ENCODE measurements around the gene ACAD11.

Gene ACAD11

DNA sequence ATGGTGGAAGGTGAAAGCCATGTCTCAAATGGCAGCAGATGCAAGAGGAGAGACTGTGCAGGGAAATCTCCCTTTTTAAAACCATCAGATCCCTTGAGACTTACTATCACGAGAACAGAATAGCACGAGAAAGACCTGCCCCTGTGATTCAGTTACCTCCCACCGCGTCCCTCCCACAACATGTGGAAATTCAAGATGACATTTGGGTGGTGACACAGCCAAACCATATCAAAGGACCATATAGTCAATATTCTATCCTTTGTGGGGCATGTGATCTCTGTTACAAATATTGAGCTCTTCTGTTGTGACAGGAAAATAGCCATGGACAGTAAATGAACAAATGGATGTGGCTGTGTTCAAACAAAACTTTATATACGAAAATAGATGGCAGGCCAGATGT is 139.7 kb downstream of the ACAD11 start:
- H3K4me3 ChIP-seq (ENCODE audit: low read depth, low read length), result no peak overlapping the region
- TF ChIP-seq, protein P1, sequence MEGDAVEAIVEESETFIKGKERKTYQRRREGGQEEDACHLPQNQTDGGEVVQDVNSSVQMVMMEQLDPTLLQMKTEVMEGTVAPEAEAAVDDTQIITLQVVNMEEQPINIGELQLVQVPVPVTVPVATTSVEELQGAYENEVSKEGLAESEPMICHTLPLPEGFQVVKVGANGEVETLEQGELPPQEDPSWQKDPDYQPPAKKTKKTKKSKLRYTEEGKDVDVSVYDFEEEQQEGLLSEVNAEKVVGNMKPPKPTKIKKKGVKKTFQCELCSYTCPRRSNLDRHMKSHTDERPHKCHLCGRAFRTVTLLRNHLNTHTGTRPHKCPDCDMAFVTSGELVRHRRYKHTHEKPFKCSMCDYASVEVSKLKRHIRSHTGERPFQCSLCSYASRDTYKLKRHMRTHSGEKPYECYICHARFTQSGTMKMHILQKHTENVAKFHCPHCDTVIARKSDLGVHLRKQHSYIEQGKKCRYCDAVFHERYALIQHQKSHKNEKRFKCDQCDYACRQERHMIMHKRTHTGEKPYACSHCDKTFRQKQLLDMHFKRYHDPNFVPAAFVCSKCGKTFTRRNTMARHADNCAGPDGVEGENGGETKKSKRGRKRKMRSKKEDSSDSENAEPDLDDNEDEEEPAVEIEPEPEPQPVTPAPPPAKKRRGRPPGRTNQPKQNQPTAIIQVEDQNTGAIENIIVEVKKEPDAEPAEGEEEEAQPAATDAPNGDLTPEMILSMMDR (IDR thresholded peaks at IDR 0.05; ENCODE audit: low read depth, low read length), result no peak
- in situ Hi-C loops (cut with HindIII; ENCODE audit: low sequenced_read_pairs), result no loop called here
- DNase-seq (ENCODE audit: low read depth, low spot score), result no peak

- no peak overlapping the region for H3K4me3 ChIP-seq (ENCODE audit: low read depth, low read length)
- in situ Hi-C loops (cut with HindIII; ENCODE audit: low sequenced_read_pairs), result no loop called here
- TF ChIP-seq, protein P1 (IDR thresholded peaks at IDR 0.05; ENCODE audit: low read depth, low read length), result no peak
- DNase-seq (ENCODE audit: low read depth, low spot score), result no peak
Observed at GRCh38 chr3:132517311-132517710, 142.3 kb downstream of the ACAD11 start.

- H3K4me3 ChIP-seq (ENCODE audit: low read depth, low read length), result no peak overlapping the region
- no peak for DNase-seq (ENCODE audit: low read depth, low spot score)
- TF ChIP-seq, protein P1 (IDR thresholded peaks at IDR 0.05; ENCODE audit: low read depth, low read length), result no peak
- in situ Hi-C loops (cut with HindIII; ENCODE audit: low sequenced_read_pairs), result no loop called here
Observed at GRCh38 chr3:132513057-132513456, 146.6 kb downstream of the ACAD11 start.

GRCh38 chr3:132509506-132509905 is 150.1 kb downstream of the ACAD11 start:
- DNase-seq (ENCODE audit: low read depth, low spot score), result no peak

GRCh38 chr3:132509096-132509495 is 150.5 kb downstream of the ACAD11 start:
- no peak overlapping the region for H3K4me3 ChIP-seq (ENCODE audit: low read depth, low read length)
- in situ Hi-C loops (cut with HindIII; ENCODE audit: low sequenced_read_pairs), result no loop called here
- TF ChIP-seq, protein P1 (IDR thresholded peaks at IDR 0.05; ENCODE audit: low read depth, low read length), result no peak
- no peak for DNase-seq (ENCODE audit: low read depth, low spot score)

More at GRCh38 chr3:132509506-132509905, 150.1 kb downstream of the ACAD11 start:
- in situ Hi-C loops (cut with HindIII; ENCODE audit: low sequenced_read_pairs), result no loop called here
- no peak overlapping the region for H3K4me3 ChIP-seq (ENCODE audit: low read depth, low read length)
- TF ChIP-seq, protein P1 (IDR thresholded peaks at IDR 0.05; ENCODE audit: low read depth, low read length), result no peak
